Activated CD8-positive, alpha-beta T cell treated with anti-CD3 and anti-CD28 coated beads for 36 hours (primary cell): Measurements from ENCODE around the gene KLHL12. TPM values are rescaled to one million over a fixed set of nuclear protein-coding genes. Genes with fewer than 3 reads are reported as not detected.
"Not testable (repeated sequence)": the region's sequence is repeated elsewhere in the genome, so short reads cannot be mapped to it uniquely, and the experiment has no call there.

ENCODE experiments used
- ATAC-seq: fragments of 200-7000 bp; cut with Tn5 transposase; one replicate; pipeline ENCODE4 v1.10.0; 2021; ENCODE audit warnings: mild to moderate bottlenecking, moderate library complexity
- CTCF ChIA-PET: fragments of 350-600 bp; sonication (Branson Sonifier 250); formaldehyde crosslinking; loops from one replicate; lab custom pipeline; 2021; ENCODE audit warnings: antibody characterized with exemption; lab: Charles Lee
- POLR2A ChIA-PET: fragments of 350-600 bp; sonication (Branson Sonifier 250); formaldehyde crosslinking; loops from one replicate; lab custom pipeline; 2021; ENCODE audit warnings: antibody characterized with exemption; lab: Charles Lee
- DNase-seq: peaks from one replicate; pipeline ENCODE4 v3.0.0-alpha.2; 2020
- H3K27ac Mint-ChIP-seq: one replicate; pipeline ENCODE4 v1.8.0; 2021; ENCODE audit warnings: mild to moderate bottlenecking, mixed read lengths
- H3K27me3 Mint-ChIP-seq: one replicate; pipeline ENCODE4 v1.8.0; 2021; ENCODE audit warnings: mixed read lengths
- H3K36me3 Mint-ChIP-seq: one replicate; pipeline ENCODE4 v1.8.0; 2021; ENCODE audit warnings: low read depth, mixed read lengths
- H3K4me1 Mint-ChIP-seq: one replicate; pipeline ENCODE4 v1.8.0; 2021; ENCODE audit warnings: low read depth, mixed read lengths
- H3K4me3 Mint-ChIP-seq: one replicate; pipeline ENCODE4 v1.8.0; 2021; ENCODE audit warnings: mild to moderate bottlenecking, moderate library complexity, mixed read lengths
- H3K9me3 Mint-ChIP-seq: one replicate; pipeline ENCODE4 v1.8.0; 2021; ENCODE audit warnings: mixed read lengths
- CTCF ChIP-seq: fragments of 200-600 bp; IDR thresholded peaks from one replicate; pipeline ENCODE4 v1.8.0; 2022; ENCODE audit warnings: antibody characterized with exemption, mild to moderate bottlenecking
- intact Hi-C: fragments of 100-400 bp; cut with micrococcal nuclease; formaldehyde crosslinking; loops from one replicate; pipeline ENCODE4 v1.10.0; 2022
- total RNA-seq, 2 experiments: library from RNA; stranded (reverse); gene quantifications; one replicate each; pipeline ENCODE4 v1.2.3, GENCODE V29; 2021

KLHL12 gene
- total RNA-seq, 2 experiments from 2014 or later = 38.0 to 43.7 TPM

DNA sequence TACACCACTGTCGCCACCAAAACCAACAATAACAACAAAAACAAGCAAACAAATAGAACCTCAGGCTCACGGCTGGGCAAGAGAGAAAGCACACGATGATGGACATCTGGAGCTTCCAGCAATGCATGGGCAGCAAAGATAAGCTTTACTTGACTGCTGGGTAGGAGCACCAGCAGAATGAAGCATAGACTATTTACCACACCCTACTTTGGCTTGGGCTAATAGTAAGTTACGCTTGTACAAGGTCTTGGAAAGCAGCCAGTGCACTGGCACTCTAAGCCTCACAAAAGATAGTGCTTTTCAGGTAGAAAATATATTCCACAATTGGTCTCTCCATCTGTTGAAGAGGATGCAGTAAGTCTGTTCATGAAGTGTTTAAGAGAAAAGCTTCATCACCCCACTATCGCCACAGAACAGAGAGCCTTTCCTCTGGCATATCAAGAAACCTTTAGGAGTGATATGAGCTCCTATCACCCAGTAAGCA lies 17.4 kb upstream of the KLHL12 start:
- intact Hi-C loops = no loop called here
- no peak overlapping the region for H3K27ac Mint-ChIP-seq
- CTCF ChIA-PET = interaction anchor here (1.1 to 4.8 kb wide), 3 partner anchors 10 to 62 kb away, joined by 3 to 19 read pairs (median 14); no protein-coding TSS in a partner anchor

GRCh38 chr1:202942426-202942825 lies 15.4 kb upstream of the KLHL12 start:
- POLR2A ChIA-PET = interaction anchor here (1.1 kb wide), 1 partner anchor 65 kb away, joined by 4 read pairs; the partner anchor contains the start of gene TMEM183A
- Mint-ChIP-seq H3K27ac (no peak overlapping the region), H3K36me3 (peaks cover 35% of the 10 kb centered on the region), H3K9me3 (no peaks in the 10 kb centered on the region), H3K4me1 (no peaks in the 10 kb centered on the region), H3K27me3 (no peaks in the 10 kb centered on the region), H3K4me3 (no peak overlapping the region)
- DNase-seq (no peak), ATAC-seq (no peak)
- CTCF ChIA-PET = interaction anchor here (1.4 to 4.8 kb wide), 3 partner anchors 25 to 70 kb away, joined by 3 to 19 read pairs (median 5); partner anchors contain the start of gene CYB5R1
- intact Hi-C loops = no loop called here
- TF ChIP-seq CTCF = no peak

More for the DNA sequence above, 17.4 kb upstream of the KLHL12 start:
- ATAC-seq (no peak), DNase-seq (no peak)
- POLR2A ChIA-PET = interaction anchor here (0.7 to 1.7 kb wide), 3 partner anchors 10 to 23 kb away, joined by 3 to 9 read pairs (median 3); no protein-coding TSS in a partner anchor
- H3K27me3 Mint-ChIP-seq = no peaks in the 10 kb centered on the region
- H3K9me3 Mint-ChIP-seq = no peaks in the 10 kb centered on the region
- H3K4me1 Mint-ChIP-seq = no peaks in the 10 kb centered on the region
- no peak overlapping the region for H3K4me3 Mint-ChIP-seq
- H3K36me3 Mint-ChIP-seq = peaks cover 41% of the 10 kb centered on the region
- TF ChIP-seq CTCF = no peak

DNA sequence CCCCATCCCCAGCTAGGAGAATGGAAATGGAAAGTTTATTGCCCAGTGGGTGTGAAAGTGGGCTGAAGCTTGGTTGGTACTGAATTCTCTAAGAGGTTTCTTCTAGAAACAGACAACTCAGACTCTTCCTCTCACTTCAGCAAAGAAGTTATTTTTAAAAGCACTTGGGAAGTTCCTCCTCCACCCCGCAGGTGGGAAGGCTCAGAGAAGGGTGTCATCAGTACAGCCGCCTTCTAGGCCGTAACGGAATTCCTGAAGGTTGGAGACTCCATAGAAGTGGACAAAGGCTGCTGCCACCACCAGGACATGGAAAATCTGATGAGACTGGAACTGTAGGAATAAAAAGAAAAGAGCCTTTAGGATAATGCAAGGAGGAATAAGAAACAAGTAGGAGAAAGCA lies 14.3 kb upstream of the KLHL12 start:
- intact Hi-C loops = no loop called here
- TF ChIP-seq CTCF = no peak
- ChIA-PET POLR2A (no interaction called here), CTCF (no interaction called here)
- H3K4me3 Mint-ChIP-seq = no peak overlapping the region
- peaks cover 34% of the 10 kb centered on the region for H3K36me3 Mint-ChIP-seq
- H3K27me3 Mint-ChIP-seq = no peaks in the 10 kb centered on the region
- H3K4me1 Mint-ChIP-seq = no peaks in the 10 kb centered on the region
- H3K27ac Mint-ChIP-seq = no peak overlapping the region
- no peak for ATAC-seq
- no peak for DNase-seq
- no peaks in the 10 kb centered on the region for H3K9me3 Mint-ChIP-seq

DNA sequence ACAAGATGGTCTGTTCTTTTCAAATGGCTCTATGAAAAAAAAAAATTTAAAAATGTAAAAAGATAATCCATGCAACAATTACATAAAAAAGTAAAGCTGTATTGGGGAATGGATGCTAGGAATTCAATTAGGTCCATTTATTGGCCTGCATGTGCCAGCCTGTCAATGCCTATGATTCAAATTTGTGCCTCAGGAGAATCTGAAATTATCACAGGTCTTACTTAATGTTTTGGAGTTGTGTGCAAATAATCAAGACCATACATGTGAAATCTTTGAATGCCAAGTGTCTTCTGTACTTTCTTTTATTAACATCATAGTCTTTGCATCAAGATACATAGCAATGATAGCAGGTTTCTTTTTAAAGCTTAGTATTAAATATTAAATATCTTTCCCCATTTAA lies 13.5 kb upstream of the KLHL12 start:
- CTCF ChIA-PET = interaction anchor here (1.5 kb wide), 1 partner anchor 13 kb away, joined by 3 read pairs; the partner anchor contains the start of gene KLHL12
- H3K9me3 Mint-ChIP-seq = no peaks in the 10 kb centered on the region
- no peak overlapping the region for H3K4me3 Mint-ChIP-seq
- H3K27ac Mint-ChIP-seq = no peak overlapping the region
- H3K27me3 Mint-ChIP-seq = no peaks in the 10 kb centered on the region
- no peak for TF ChIP-seq CTCF
- H3K4me1 Mint-ChIP-seq = no peaks in the 10 kb centered on the region
- H3K36me3 Mint-ChIP-seq = peaks cover 30% of the 10 kb centered on the region
- no peak for ATAC-seq
- no peak for DNase-seq
- POLR2A ChIA-PET = interaction anchor here (1.1 kb wide), 1 partner anchor 14 kb away, joined by 8 read pairs; no protein-coding TSS in a partner anchor
- intact Hi-C loops = no loop called here

GRCh38 chr1:202938287-202938925 lies 11.4 kb upstream of the KLHL12 start:
- H3K27me3 Mint-ChIP-seq = peaks cover 1% of the 10 kb centered on the region
- ATAC-seq (no peak), DNase-seq (no peak)
- no peak overlapping the region for H3K4me3 Mint-ChIP-seq
- intact Hi-C loops = no loop called here
- POLR2A ChIA-PET = no interaction called here
- H3K27ac Mint-ChIP-seq = no peak overlapping the region
- peaks cover 15% of the 10 kb centered on the region for H3K36me3 Mint-ChIP-seq
- no peak for TF ChIP-seq CTCF
- no peaks in the 10 kb centered on the region for H3K9me3 Mint-ChIP-seq
- H3K4me1 Mint-ChIP-seq = peaks cover 2% of the 10 kb centered on the region
- CTCF ChIA-PET = no interaction called here

DNA sequence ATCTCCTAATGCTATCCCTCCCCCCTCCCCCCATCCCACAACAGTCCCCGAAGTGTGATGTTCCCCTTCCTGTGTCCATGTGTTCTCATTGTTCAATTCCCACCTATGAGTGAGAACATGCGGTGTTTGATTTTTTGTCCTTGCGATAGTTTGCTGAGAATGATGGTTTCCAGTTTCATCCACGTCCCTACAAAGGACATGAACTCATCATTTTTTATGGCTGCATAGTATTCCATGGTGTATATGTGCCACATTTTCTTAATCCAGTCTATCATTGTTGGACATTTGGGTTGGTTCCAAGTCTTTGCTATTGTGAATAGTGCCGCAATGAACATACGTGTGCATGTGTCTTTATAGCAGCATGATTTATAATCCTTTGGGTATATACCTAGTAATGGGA lies 9.4 kb upstream of the KLHL12 start:
- intact Hi-C loops, DNase-seq, POLR2A ChIA-PET, H3K9me3 Mint-ChIP-seq, H3K4me1 Mint-ChIP-seq, CTCF ChIA-PET, H3K4me3 Mint-ChIP-seq, H3K27me3 Mint-ChIP-seq, H3K27ac Mint-ChIP-seq, H3K36me3 Mint-ChIP-seq, ATAC-seq: not testable (repeated sequence)
